Stimulated activated memory B cell treated with anti-CD40 and anti-IgM and Interleukin-4, amounts not matched to agents 10 μg/mL and 1 μg/mL and 100 μg/mL, for 72 hours (primary cell): ENCODE measurements around the gene UBE3C.
"Not testable (repeated sequence)": the region's sequence is repeated elsewhere in the genome, so short reads cannot be mapped to it uniquely, and the experiment has no call there.

ENCODE experiments used
- ATAC-seq: fragments of 150-1000 bp; cut with Tn5 transposase; 2 replicates; pipeline ENCODE4 v1.10.0; 2021
- H3K27ac Mint-ChIP-seq: one replicate; pipeline ENCODE4 v1.8.0; 2022; ENCODE audit warnings: mild to moderate bottlenecking, mixed read lengths
- H3K27me3 Mint-ChIP-seq: one replicate; pipeline ENCODE4 v1.8.0; 2022; ENCODE audit warnings: mixed read lengths
- H3K36me3 Mint-ChIP-seq: one replicate; pipeline ENCODE4 v1.8.0; 2022; ENCODE audit warnings: mixed read lengths
- H3K4me1 Mint-ChIP-seq: one replicate; pipeline ENCODE4 v1.8.0; 2022; ENCODE audit warnings: mixed read lengths
- H3K4me3 Mint-ChIP-seq: one replicate; pipeline ENCODE4 v1.8.0; 2022; ENCODE audit warnings: mild to moderate bottlenecking, moderate library complexity, mixed read lengths
- H3K9me3 Mint-ChIP-seq: one replicate; pipeline ENCODE4 v1.8.0; 2022; ENCODE audit warnings: mixed read lengths

The UBE3C gene

DNA sequence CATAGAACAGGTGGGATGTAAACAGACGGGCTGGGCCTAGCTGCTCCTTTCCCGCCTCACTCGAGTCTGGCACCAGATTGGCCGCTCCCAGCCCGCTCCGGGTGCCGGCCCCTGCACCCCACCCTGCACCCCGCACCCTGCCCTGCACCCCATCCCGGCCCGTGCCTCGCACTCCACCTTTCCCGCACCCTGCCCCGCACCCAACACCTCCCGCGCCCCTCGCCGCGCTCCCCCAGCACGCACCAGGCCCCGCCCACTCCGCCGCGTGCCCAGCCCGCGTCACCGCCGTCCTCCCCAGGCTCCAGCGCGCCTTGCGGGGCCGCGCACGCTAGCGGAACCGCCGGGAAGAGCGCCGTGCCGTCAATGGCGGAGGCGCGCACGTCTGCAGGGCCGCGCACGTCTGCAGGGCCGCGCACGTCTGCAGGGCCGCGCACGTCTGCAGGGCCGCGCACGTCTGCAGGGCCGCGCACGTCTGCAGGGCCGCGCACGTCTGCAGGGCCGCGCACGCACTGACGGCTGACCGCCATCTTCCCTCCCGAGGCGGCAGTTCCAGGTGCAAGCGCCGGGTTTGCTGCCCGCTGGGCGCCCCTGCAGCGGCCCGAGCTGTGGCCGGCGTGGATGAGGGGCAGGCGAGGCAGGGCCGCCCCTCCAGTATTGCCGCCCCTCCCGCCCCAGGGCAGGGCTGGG lies at the start of gene UBE3C:
TSS of gene UBE3C (plus strand) at position 503 of the 687 bp plus-strand sequence. CDS start 347 bp downstream, outside the sequence.
- Mint-ChIP-seq H3K4me3 (peak within 1 kb of the TSS; percentile 90), H3K4me1 (peaks cover 46% of the 10 kb centered on the region), H3K27me3 (no peaks in the 10 kb centered on the region), H3K36me3 (peaks cover 34% of the 10 kb centered on the region), H3K9me3 (no peaks in the 10 kb centered on the region), H3K27ac (peak within 1 kb of the TSS; percentile 89)
- ATAC-seq, result peak; percentile 96

DNA sequence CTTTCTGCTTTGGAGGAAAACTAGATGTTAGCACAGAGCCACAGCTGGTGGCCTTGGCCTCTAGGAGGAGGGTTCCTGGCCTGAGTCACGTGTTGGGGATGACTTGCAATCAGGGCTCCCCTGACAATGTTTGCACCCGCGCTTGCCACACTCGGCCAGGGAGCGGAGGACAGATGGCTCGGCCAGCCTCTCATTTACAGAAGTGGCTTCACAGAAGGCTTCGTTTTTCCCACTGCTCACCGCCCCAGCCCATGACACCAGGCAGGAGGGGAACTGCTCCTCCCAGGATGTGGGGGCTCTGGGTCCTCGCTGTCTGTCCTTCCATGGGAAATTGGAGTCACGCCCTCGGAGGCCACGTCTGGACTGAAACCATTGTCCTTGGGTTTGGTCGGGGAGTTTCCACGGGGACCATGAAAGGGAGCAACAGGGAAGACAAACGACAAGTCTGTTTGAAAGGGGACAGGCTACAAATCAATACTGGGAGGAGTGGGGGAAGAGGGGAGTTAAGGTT lies 49.6 kb upstream of the UBE3C start:
- no peak overlapping the region for H3K27ac Mint-ChIP-seq
- H3K36me3 Mint-ChIP-seq, result no peaks in the 10 kb centered on the region
- H3K4me3 Mint-ChIP-seq, result no peak overlapping the region
- ATAC-seq, result no peak
- H3K27me3 Mint-ChIP-seq, result peaks cover 11% of the 10 kb centered on the region
- peaks cover 21% of the 10 kb centered on the region for H3K9me3 Mint-ChIP-seq
- no peaks in the 10 kb centered on the region for H3K4me1 Mint-ChIP-seq

DNA sequence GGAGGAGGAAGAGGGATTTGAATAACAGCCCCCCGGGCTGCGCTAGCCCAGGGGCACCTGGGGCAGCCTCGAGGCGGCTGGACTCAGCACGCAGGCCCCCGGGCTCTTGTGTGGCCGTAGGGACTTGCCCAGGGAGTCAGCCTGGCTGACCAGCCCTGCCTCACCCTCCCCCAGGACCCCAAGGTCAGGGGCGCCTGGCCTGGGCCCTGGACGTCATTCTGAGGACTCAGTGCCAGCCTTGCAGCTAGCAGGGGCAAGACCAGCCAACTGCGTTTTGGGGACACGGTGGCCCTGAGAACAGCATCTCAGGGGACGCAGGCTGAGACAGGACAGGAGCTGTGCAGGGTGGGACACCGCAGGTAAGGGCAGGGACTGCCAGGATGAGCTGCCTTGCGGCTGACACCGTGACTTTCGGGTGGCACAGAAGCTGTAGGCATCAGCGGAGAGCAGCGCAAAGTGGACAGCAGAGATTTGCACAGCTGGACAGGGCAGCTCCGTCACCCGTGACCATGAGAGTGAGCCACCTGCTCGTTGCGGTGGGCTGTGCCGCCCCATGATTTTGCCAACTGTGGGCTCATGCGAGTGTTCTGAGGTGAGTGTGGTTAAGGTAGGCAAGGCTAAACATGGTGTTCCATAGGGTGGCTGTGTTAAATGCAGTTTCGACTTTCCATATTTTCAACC lies 48.1 kb upstream of the UBE3C start:
- H3K27ac Mint-ChIP-seq, result no peak overlapping the region
- no peaks in the 10 kb centered on the region for H3K4me1 Mint-ChIP-seq
- H3K27me3 Mint-ChIP-seq, result peaks cover 11% of the 10 kb centered on the region
- ATAC-seq, result no peak
- H3K36me3 Mint-ChIP-seq, result no peaks in the 10 kb centered on the region
- H3K9me3 Mint-ChIP-seq, result peaks cover 16% of the 10 kb centered on the region
- no peak overlapping the region for H3K4me3 Mint-ChIP-seq

DNA sequence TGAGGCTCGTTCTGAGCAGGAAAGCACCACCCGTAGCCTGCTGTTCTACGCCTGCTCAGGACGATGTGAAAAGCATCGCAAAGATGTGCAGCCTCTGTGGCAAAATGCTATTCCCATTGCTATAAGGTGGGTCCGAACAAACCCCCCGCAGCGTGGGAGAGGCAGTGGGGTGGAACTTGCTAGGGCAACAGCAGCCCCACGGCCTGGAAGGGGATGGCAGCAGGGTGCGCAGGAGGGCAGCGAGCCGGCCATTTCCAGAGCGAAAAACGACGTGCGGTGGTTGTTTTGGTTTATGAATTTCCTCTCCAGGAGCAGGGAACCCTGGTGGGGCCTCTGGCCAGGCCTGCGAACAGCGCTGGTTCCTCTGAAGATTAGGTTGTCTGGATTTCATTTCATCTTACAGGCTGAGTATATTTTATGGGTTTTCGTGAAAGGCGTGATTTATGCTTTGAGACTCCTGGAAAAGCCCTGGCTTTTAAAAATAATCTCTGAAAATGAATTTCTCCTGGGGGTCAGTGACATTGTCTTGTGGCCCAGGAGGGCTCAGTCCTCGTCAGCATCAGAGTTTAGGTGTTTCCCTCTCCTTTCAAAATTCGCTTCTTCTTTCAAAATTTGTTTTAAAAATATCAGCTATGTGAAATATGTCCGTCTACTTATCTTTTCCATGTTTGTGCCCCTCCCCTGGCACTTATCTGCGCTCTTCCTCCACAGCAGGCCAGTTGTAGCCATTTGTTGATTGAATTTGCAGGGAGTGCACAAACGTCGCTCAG lies 42.3 kb upstream of the UBE3C start:
- no peak overlapping the region for H3K27ac Mint-ChIP-seq
- no peak overlapping the region for H3K4me3 Mint-ChIP-seq
- H3K9me3 Mint-ChIP-seq, result peaks cover 10% of the 10 kb centered on the region
- ATAC-seq, result no peak
- no peaks in the 10 kb centered on the region for H3K36me3 Mint-ChIP-seq
- no peaks in the 10 kb centered on the region for H3K4me1 Mint-ChIP-seq
- no peaks in the 10 kb centered on the region for H3K27me3 Mint-ChIP-seq

DNA sequence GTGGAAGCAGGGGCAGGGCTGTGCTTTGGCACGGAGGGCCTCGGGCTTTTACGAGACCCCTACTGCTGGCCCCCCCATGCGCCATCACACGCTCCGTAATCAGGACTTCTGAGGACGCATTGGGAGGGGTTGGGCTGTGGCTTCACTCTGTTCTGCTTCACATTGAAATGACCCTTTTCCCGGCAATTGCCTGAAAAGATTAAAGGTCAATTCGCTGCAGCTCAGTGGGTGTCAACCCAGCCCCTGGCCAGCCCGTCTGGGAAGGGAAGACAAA lies 41.7 kb upstream of the UBE3C start:
- Mint-ChIP-seq H3K4me1 (no peaks in the 10 kb centered on the region), H3K36me3 (no peaks in the 10 kb centered on the region), H3K27ac (no peak overlapping the region), H3K4me3 (no peak overlapping the region), H3K9me3 (peaks cover 10% of the 10 kb centered on the region), H3K27me3 (peaks cover under 1% of the 10 kb centered on the region)
- ATAC-seq, result no peak

DNA sequence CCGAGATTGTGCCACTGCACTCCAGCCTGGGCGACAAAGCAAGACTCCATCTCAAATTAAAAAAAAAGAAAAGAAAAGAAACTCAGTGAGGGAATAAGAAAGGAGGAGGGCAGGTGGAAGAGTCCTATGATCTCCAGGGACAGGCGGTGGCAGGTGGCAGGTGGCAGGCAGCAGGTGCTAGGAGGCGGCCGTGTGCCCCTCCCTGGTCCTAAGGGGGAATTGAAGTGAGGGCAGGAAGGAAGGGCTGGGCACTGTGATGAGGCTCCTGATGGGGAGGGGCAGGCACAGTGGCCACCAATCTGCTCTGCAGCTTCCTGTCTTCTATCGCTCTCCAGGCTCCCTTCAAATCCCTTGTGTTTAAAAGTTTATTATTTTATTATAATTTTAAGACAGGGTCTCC lies 41.2 kb upstream of the UBE3C start:
- ATAC-seq, result no peak
- no peaks in the 10 kb centered on the region for H3K36me3 Mint-ChIP-seq
- no peak overlapping the region for H3K27ac Mint-ChIP-seq
- no peak overlapping the region for H3K4me3 Mint-ChIP-seq
- peaks cover 6% of the 10 kb centered on the region for H3K27me3 Mint-ChIP-seq
- peaks cover 8% of the 10 kb centered on the region for H3K9me3 Mint-ChIP-seq
- no peaks in the 10 kb centered on the region for H3K4me1 Mint-ChIP-seq

DNA sequence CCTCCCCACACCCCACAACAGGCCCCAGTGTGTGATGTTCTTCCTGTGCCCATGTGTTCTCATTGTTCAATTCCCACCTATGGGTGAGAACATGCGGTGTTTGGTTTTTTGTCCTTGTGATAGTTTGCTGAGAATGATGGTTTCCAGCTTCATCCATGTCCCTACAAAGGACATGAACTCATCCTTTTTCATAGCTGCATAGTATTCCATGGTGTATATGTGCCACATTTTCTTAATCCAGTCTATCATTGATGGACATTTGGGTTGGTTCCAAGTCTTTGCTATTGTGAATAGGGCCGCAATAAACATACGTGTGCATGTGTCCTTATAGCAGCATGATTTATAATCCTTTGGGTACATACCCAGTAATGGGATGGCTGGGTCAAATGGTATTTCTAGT lies 38.7 kb upstream of the UBE3C start:
- not testable (repeated sequence) for ATAC-seq, H3K36me3 Mint-ChIP-seq, H3K4me3 Mint-ChIP-seq, H3K27ac Mint-ChIP-seq, H3K4me1 Mint-ChIP-seq
- H3K27me3 Mint-ChIP-seq, result peaks cover 11% of the 10 kb centered on the region
- H3K9me3 Mint-ChIP-seq, result peaks cover 16% of the 10 kb centered on the region

DNA sequence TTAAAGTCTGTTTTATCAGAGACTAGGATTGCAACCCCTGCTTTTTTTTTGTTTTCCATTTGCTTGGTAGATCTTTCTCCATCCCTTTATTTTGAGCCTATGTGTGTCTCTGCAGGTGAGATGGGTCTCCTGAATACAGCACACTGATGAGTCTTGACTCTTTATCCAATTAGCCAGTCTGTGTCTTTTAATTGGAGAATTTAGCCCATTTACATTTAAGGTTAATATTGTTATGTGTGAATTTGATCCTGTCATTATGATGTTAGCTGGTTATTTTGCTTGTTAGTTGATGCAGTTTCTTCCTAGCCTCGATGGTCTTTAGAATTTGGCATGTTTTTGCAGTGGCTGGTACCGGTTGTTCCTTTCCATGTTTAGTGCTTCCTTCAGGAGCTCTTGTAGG lies 35.1 kb upstream of the UBE3C start:
- not testable (repeated sequence) for H3K4me3 Mint-ChIP-seq, H3K27ac Mint-ChIP-seq, ATAC-seq, H3K36me3 Mint-ChIP-seq, H3K4me1 Mint-ChIP-seq
- peaks cover 19% of the 10 kb centered on the region for H3K9me3 Mint-ChIP-seq
- H3K27me3 Mint-ChIP-seq, result peaks cover 32% of the 10 kb centered on the region

DNA sequence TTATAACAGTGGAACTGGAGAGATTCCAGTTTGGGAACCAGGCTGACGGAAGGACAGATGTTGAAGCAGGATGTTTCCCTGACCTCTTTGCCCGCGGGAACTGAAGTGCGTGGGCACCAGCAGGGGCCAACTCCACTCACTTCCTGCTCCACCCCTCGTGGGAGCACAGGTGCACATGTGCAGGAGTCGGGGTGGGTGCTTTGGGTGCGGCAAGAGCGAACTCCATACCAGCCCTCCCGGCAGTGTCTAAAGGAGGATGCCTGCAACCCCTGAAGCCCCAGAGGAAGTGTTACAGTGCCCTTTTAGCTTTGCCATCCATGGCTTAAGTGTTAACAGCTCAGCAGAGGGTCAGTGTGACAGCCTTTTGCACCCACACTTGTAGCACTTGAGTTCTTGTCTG lies 27.4 kb upstream of the UBE3C start:
- no peak for ATAC-seq

DNA sequence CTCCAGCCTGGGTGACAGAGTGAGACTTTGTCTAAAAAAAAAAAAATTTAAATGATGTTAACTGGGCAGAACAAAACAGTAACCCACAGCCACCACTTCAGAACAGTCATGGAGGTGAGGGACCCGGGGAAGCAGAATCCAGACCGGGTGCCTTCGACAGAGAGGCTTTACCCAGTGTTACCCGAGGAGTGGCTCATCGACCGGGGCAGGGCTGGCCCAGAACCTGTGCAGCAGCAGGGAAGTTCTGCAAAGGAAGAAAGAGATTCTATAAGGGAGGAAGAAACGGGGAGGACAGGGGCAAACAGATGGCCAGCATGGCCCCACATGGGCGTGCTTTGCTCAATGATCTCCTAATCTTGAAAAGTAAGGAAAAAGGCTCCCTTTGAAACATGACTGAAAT lies 26.0 kb upstream of the UBE3C start:
- H3K4me3 Mint-ChIP-seq, result no peak overlapping the region
- no peaks in the 10 kb centered on the region for H3K4me1 Mint-ChIP-seq
- H3K27ac Mint-ChIP-seq, result no peak overlapping the region
- H3K27me3 Mint-ChIP-seq, result peaks cover 41% of the 10 kb centered on the region
- H3K36me3 Mint-ChIP-seq, result peaks cover 5% of the 10 kb centered on the region
- peaks cover 9% of the 10 kb centered on the region for H3K9me3 Mint-ChIP-seq
- ATAC-seq, result no peak

More for the DNA sequence above, 27.4 kb upstream of the UBE3C start:
- peaks cover 55% of the 10 kb centered on the region for H3K27me3 Mint-ChIP-seq
- no peak overlapping the region for H3K27ac Mint-ChIP-seq
- H3K36me3 Mint-ChIP-seq, result peaks cover 5% of the 10 kb centered on the region
- H3K9me3 Mint-ChIP-seq, result peaks cover 9% of the 10 kb centered on the region
- no peak overlapping the region for H3K4me3 Mint-ChIP-seq
- no peaks in the 10 kb centered on the region for H3K4me1 Mint-ChIP-seq

DNA sequence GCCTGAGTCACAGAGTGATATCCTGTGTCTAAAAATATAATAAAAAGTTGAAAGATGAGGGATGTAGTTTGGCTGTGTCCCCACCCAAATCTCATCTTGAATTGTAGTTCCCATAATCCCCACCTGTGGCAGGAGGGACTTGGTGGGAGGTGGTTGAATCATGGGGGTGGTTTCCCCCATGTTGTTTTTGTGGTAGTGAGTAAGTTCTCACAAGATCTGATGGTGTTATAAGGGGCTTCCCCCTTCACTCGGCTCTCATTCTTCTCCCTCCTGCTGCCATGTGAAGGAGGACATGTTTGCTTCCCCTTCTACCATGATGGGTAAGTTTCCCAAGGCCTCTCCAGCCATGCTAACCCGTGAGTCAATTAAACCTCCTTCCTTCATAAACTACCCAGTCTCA lies 25.1 kb upstream of the UBE3C start:
- Mint-ChIP-seq H3K9me3 (peaks cover 12% of the 10 kb centered on the region), H3K27me3 (peaks cover 34% of the 10 kb centered on the region), H3K27ac (no peak overlapping the region), H3K36me3 (peaks cover 5% of the 10 kb centered on the region), H3K4me3 (no peak overlapping the region), H3K4me1 (no peaks in the 10 kb centered on the region)
- no peak for ATAC-seq

DNA sequence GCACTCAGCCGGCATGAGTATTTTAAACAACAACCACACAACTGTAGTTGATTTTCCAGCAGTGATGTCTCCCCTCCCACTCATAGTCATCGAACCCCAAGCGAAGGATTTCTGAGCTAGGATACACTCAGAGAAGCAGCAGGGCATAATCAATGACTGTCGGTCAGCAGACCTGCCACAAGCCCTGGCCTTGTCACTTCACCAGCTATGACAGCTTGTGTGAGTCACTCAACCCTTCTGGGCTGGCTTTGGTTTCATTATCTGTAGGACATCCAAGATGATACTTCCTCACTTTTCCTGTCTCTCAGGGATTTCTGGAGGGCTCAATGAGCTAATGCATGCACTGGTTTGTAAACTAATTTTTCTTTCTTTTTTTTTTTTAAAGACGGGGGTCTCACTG lies 22.0 kb upstream of the UBE3C start:
- H3K27ac Mint-ChIP-seq, result no peak overlapping the region
- peaks cover 5% of the 10 kb centered on the region for H3K36me3 Mint-ChIP-seq
- H3K9me3 Mint-ChIP-seq, result peaks cover 9% of the 10 kb centered on the region
- no peak overlapping the region for H3K4me3 Mint-ChIP-seq
- ATAC-seq, result no peak
- H3K27me3 Mint-ChIP-seq, result peaks cover 14% of the 10 kb centered on the region
- no peaks in the 10 kb centered on the region for H3K4me1 Mint-ChIP-seq

DNA sequence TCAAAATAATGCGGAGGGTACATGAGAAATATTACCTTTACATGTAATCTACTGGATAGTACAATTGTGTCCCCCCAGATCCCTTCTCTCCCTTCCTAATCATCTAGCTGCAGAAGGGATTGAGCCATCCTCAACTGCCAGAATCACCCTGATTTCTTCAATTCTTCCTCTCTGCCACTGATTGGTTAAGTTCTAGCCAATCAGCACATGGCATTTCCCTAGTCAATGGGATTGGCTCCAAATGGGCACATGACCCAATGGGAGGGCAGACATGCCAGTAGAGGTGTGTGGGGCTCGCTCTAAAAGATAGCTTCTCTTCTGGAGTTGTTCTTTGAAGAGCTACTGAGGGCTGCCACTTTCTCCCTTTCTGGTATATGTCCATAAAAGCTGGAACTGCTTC lies 20.9 kb upstream of the UBE3C start:
- H3K4me1 Mint-ChIP-seq, result no peaks in the 10 kb centered on the region
- no peak overlapping the region for H3K4me3 Mint-ChIP-seq
- H3K36me3 Mint-ChIP-seq, result no peaks in the 10 kb centered on the region
- H3K27ac Mint-ChIP-seq, result no peak overlapping the region
- no peak for ATAC-seq
- H3K9me3 Mint-ChIP-seq, result peaks cover 5% of the 10 kb centered on the region
- H3K27me3 Mint-ChIP-seq, result peaks cover 3% of the 10 kb centered on the region

DNA sequence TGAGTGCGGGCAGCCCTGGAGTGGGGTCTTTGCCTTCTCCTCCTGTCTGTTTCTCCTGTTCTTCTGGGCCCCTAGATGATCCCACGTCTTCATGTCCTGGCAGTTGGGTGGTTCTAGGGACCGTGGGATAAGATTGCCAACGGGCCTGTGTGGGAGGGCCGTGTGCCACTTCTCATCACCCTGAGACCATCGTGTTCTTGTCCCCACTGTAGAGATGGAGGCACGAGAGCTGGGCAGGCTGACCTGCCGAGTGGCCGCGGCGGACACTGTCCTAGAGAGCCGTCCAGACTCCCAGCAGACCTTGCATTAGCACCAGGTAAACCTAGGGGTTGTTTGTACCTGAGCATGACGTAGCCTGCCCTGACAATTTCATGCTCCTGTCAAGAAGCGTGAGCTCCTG lies 18.5 kb upstream of the UBE3C start:
- Mint-ChIP-seq H3K4me3 (no peak overlapping the region), H3K36me3 (no peaks in the 10 kb centered on the region), H3K27ac (no peak overlapping the region), H3K27me3 (no peaks in the 10 kb centered on the region), H3K4me1 (no peaks in the 10 kb centered on the region), H3K9me3 (peaks cover 3% of the 10 kb centered on the region)
- ATAC-seq, result no peak

DNA sequence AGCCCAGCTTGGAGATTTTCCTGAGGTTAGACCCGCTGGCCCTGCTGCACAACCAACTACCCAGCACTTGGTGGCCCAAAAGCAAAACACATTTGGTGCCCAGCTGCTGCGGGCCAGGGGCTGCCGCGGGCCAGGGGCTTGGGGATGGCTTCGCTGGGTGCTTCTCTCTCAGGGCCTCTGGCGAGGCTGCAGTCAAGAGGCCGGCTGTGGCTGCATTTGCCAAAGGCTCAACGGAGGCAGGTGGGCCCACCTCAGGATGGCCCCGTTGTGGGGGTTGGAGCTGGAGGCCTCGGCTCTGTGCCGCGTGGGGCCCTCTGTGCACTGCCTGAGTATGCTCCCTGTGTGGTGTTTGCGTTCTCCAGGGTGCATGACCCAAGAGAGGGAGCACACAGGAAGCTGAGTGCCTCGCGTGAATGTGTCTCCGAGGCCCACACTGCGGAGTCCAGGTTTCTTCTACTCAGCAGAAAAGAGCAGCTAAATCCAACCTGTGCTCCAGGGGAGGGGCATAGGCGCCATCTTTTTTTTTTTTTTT lies 17.5 kb upstream of the UBE3C start:
- no peak overlapping the region for H3K27ac Mint-ChIP-seq
- no peaks in the 10 kb centered on the region for H3K36me3 Mint-ChIP-seq
- H3K9me3 Mint-ChIP-seq, result peaks cover 3% of the 10 kb centered on the region
- no peak overlapping the region for H3K4me3 Mint-ChIP-seq
- no peaks in the 10 kb centered on the region for H3K4me1 Mint-ChIP-seq
- no peaks in the 10 kb centered on the region for H3K27me3 Mint-ChIP-seq
- no peak for ATAC-seq
